NOMO-1 treated with dmso at 0.1 percent for 144 hours (cell line): ENCODE data around the gene AQP3.
"Not testable (repeated sequence)": the region's sequence is repeated elsewhere in the genome, so short reads cannot be mapped to it uniquely, and the experiment has no call there.

ENCODE experiments used
- DNase-seq: peaks from one replicate; lab custom pipeline; 2025; ENCODE audit not compliant: unreplicated experiment; lab: John Stamatoyannopoulos, UW

The AQP3 gene

DNA sequence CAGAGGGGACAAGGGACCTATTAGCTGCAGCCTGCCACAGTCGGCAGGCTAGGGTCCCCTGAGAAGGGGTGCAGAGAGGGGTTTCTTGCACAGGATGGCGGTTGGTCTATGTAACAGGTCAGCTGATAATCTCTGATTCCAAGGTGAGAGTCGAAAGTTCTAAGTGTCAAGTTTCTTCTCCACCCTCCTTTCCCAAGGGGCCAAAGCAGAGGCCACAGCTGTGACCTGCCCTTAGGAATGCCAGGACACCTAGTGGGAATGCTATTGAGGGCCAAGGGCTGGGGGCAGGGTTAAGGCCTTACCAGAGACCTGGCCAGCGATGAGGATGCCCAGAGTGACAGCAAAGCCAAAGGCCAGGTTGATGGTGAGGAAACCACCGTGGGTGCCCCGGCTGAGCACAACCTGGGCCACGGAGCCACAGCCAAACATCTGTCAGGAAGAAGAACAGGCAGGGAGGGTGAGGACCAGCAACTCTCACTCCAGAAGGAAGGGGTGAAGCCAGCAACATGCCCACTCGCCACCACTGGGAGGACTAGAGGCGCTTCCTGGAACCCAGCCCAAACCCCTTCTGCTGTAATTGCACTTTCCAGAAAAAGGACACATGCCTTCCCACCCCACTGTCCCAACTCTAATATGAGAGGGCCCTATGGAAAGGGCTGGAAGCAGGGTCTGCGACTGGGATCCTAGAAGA is 3.8 kb downstream of the AQP3 start:
- no peak for DNase-seq

DNA sequence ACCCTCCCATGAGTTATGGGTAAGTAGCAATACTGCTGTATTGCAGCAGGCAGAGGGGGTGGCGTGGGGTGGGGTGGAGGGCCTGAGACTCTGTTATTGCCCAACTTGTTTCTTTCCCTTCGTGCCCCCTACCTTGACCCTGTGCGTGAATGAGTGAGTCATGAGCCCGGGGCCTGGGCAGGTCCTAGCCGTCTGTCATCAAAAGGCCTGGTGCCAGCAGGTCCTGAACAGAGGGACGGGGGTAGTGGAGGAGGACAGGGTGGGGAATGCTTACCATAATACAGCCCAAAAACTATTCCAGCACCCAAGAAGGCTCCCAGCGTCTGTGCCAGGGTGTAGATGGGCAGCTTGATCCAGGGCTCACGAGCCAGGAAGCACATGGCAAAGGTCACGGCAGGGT is 4.3 kb downstream of the AQP3 start:
- no peak for DNase-seq

DNA sequence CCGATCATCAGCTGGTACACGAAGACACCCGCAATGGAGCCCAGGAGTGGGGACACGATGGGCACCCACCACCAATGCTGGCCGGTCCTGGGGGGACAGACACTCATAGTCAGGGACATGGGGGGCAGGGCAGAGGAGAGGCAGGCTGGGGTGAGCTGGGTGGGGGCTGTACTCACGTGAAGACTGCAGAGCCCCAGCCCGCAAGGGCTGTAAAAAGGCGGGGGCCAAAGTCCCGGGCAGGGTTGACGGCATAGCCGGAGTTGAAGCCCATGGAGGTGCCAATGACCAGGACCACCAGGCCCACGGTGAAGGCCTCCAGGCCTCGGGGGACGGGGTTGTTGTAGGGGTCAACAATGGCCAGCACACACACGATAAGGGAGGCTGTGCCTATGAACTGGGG is 5.3 kb downstream of the AQP3 start:
- DNase-seq = no peak

DNA sequence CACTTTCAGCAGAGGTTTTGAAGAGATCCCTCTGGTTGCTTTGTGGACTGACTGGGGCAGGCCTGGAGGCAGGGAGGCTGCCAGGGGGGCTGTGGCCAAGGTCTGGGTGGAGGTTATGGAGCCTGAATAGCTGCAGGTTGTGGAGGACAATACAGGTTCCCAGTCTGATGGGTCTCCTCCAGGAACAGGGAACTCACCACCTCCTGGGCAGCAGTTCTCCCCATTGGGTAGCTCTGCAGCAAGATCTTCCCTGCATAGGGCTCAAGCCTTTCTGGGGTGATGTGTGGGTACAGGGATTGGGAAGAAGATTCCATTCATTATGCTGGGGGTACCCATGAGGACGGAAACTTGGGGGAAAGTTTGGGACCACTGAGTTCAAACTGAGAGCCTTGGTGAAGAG is 6.8 kb downstream of the AQP3 start:
- DNase-seq = no peak

DNA sequence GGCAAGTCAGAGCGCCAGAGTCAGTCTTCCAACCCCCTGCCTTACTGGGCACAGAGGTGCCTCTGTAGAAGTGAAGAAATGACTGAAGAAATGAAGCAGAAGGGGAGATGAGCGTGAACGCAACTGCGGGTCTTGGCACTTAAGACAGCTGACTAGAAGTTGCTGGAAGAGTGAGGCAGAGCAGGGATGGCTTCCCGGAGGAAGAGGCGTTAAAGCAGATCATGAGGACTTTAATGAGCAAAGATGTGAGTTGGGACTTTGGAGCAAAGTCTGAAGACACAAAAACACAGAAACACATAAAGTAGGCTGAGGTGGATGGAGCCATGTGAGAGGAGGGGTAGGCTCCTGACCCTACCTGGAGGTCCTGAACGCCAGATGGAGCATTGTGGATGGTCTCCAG is 7.2 kb downstream of the AQP3 start:
- DNase-seq = no peak

DNA sequence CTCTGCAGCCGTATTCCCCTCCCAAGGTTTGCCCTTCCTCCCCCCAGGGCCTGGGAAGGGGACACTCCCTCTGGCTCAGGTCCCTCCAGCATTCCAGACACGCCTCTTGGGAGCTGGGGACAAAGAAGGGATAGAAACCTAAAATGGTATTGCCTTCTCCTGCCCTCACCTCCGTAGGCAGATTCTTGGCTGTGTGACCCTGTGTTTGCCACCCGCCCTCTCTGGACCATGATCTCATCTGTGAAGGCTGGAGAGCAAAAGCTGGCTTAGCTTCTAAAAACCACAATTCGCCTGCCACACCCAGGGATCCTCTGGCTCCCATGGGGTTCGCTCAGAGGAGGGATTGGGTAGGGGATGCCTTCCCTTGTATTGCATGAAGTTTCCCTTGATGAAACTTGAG is 7.7 kb downstream of the AQP3 start:
- DNase-seq = no peak

DNA sequence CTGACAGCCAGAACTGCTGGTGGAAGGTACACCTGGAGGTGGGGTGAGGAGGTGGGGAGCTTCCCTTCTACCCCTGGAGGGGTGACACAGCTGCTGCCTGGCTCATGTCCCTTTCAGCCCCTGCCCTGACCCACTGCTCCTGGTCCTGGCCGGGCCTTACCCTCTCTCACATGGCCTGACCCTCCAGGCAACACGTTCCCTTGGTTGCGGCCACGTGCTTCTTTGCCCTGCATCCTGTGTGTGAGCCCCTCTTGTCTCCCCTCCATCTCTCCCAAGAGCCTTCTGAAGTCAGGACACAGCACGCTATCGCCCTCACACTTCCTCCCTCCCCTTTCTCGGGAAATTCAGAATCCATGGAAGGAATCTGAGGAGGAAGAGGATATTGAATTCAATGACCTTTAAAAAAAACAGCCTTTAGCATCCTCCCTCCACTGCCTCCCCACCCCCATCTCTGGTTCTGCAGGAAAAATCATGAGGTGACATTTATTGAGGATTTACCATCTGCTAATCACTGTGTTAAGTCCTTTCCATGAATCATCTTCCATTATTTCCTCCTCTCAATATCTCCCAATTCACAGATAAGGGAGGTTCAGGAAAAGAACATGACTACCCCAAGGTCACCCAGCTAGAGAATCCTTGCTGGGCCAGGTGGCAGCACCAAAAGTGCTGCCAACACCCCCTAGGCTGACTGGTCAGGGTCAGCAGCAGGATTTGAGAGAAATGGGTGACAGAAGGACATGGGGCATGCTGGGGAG is 8.3 kb downstream of the AQP3 start:
- no peak for DNase-seq

DNA sequence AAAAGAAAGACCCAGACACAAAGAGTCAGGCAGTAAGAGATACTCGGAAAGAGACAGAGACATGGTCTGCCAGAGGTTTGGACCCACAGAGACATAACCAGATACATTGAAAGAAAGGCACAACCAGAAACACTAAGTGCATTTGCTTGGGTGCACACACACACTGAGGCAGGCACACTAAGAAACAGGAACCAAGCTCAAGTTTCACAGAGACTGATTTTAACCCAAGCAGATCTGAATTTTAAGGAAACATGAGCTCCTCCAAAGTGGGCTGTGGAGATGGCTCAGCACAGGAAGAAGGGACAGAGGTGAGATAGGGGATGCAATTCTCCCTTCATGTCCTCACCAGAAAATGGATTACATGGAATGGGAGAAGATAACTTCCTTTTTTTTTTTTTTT is 9.5 kb downstream of the AQP3 start:
- no peak for DNase-seq

DNA sequence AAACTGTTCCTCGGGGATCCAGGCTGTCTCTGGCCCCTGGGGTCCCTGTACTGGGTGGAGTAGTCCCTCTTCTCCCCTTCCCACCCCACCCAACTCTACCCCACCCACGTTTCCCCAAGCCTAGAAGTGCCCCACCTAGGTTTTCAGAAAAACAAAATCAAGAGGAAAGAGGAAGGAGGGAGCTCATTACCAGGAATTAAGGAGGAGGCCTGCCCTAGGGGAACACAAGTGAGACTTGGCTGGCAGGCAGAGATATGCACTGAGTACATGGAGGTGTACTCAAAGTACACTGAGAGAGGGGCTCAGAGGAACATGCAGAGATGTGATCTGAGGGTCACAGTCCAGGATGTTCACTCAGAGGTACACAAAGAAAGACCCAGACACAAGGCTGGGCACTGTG is 10.2 kb downstream of the AQP3 start:
- no peak for DNase-seq

DNA sequence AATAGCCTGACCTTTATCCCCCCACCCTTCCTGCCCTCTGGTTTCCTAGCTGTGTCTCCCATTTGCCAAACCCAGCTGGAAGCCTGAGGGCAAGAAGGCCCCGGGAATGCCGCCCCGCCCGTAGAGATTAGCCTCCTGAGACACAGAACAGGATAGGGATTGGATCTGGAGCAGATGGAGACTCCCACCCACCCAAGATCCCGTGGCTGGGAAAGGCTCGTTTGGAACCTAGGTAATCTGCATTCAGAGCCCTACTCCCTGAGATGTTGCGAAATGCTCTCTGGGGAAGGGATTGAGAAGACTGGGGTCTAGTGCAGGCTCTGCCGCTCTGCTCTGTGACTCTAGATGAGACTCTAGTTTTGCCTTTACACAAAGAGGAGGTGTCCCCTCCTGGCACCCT is 10.9 kb downstream of the AQP3 start:
- no peak for DNase-seq

DNA sequence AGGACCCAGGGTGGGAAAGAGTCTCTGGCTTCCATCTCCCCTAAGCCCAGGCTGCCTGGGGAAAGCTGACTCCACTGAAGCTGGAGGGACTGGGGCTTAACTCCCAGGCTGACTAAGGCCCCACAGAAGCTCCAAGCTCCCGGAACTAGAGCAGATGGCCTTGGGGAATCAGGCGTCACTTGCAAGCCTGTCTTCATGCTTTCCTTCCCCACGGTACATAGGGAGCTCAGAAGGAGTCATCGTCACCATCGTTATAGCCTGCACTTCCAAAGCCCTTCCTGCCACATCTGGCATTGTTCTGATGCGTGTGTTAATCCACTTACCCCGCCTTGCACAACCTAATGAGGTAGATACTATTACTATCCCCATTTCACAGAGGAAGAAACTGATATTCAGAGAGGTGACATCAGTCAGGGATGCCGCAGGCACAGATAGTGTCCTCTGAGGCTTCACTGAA is 11.5 kb downstream of the AQP3 start:
- no peak for DNase-seq

DNA sequence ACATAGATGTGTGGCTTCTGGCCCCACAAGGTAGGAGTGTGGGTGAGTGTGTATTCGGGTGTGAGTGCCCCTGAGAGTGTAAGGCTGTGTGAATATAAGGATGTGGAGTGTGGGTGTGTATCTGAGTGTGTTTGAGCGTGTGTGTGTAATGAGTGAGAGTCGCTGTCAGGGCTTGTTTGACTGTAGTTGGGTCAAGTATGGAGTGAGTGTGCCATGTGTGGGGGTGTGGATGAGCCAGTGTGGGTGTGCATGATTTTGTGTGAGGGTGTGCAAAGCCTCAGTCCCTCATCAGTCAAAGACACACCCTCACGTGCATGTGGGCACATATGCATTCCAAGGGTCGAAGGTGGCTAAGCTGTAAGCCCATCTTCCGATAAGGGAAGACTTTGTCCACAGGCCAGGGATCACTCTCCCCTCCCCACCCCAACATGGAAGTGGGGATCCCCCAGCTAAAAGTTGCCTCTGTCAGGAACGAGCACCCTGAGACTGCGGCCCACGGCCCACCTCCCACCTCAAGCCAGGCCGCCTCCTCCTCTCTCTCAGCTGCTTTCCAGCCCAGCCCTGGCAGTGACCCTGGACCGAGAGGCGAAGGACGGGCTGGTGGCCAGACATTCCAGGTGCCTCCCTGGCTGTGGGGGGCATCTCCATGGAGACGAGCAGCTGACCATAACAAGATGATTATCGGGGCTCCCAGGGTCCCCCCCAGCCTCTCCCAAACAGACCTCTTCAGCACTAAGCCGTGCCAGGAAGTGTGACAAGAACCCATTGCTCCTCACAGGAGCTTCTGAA is 12.9 kb downstream of the AQP3 start:
- DNase-seq = no peak

DNA sequence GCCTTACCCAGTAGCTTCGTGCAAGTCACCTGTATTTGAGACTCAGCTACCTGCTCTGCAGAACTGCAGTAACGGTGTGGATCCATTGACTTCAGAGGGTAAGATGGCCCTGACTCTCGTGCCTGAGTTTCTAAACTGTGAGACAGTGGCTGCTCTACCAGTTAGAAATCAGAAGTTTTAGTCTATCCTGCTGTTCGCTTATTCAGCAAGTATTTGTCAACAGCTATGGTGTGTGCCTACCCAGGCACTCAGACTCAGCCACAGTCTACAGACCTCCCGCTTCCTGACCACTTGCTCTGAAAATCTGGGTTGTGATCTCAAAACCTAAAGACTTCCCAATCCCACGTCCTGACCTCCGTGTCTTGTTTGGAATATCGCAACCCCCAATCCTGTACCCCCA is 13.5 kb downstream of the AQP3 start:
- DNase-seq = no peak

DNA sequence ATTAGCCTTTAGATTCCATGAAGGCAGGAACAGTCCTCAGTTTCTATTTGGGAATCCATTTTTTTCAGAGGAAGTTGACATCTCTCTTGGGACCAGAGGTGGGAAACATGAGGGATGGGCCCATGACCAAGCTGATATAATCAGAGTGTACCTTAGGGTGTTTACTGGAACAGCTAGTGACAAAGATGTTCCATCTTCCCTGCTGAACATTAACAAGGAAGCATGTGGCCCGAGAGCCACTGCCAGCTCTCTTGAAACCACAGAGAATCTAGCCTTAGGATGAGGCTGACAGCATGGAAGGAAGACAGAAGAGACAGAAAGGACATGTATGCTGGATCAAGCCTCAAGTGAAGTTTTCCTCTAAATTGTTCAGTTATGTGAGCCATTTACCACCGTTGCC is 16.0 kb downstream of the AQP3 start:
- no peak for DNase-seq

DNA sequence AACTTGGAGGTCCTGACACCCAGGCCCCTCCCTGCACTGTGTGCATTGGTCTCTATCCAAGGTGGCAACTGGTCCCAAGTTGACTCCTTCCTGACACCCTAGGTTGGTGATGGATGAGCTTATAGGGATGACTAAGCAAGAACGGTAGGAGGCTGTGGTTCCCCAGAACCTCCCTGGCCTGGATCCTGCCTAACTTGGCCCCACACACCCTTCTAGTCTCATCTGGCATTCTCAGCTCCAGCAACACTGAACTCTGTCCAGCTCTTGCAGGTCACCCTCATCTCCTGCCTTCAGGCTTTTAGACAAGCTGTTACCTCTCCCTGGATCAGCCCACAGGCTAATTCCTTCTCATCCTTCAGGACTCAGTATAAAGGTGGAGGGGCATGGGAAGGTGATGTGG is 16.5 kb downstream of the AQP3 start:
- no peak for DNase-seq

DNA sequence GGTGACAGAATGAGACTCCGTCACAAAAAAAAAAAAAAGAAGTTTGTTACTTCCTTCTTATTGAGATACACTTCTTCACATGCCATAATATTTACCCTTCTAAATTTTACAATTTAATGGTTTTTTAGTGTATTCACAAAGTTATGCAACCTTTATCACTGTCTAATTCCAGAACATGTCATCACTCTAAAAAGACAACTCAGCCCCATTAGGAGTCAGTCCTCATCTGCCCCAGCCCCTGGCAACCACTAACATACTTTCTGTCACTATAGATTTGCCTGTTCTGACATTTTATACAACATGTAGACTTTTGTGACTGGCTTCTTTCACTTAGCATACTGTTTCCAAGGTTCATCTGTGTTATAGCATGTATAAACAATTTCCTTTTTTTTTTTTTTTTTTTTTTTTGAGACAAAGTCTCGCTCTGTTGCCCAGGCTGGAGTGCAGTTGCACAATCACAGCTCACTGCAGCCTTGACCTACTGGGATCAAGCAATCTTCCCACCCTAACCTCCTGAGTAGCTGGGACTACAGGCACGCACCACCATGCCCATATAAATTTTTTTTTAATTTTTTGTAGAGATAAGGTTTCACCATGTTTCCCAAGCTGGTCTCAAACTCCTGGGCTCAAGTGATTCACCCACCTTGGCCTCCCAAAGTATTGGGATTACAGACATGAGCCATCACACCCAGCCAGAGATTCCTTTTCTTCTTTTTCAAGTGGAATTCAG is 18.0 kb downstream of the AQP3 start:
- DNase-seq = no peak

DNA sequence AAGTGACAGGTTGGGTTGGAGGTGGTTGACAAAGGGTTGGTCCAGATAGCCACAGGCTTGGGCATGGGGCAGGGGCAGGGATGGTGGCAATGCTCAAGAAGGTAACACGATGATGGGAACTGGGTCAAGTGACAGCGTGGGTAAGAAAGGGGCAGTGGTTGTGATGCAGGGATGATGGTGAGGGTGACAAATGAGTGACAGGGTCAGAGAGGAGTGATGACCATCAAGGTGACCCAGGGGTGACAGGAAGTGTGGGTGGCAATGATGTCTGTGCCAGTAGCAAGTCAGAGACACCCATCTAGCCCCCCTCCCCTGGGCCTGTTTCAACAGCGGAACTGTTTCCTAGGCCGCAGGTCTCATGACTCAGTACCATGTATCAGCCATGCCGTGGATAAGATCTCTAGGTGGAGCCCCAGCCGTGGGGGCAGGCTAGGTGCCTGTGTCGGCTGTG is 20.5 kb downstream of the AQP3 start:
- DNase-seq = no peak

DNA sequence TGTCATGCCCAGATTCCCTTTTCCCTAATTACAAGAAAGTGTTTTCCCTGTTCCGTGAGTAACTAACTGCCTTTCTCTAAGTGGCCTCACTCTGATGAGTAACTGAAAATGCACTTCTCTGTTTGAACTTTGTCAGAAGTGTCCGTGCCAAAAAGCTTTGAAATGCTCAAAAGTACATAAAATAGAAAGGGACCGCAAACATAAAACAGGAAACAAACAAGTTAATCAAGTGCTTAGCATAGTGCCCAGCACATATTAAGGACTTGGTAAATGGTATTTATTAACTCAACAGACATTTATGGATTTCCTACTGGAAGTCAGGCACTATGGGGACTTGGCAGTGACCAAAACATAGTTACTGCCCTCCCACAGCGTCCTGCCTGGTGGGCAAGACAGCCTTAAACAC is 22.3 kb downstream of the AQP3 start:
- DNase-seq = no peak

DNA sequence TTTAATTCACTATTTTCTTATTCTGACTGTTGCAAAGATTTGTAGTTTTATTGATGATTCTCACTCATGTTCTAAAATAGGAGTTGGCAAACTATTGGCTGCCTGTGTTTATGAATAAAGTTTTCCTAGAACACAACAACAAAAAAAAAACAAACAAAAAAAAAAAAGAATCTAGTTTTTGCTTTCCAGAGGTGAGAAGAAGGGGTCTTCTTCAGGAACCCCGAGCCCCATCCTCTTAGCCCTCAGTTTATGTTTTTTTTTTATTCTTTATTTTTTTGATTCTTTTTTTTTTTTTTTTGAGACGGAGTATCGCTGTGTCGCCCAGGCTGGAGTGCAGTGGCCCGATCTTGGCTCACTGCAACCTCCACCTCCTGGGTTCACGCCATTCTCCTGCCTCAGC is 22.9 kb downstream of the AQP3 start:
- not testable (repeated sequence) for DNase-seq

DNA sequence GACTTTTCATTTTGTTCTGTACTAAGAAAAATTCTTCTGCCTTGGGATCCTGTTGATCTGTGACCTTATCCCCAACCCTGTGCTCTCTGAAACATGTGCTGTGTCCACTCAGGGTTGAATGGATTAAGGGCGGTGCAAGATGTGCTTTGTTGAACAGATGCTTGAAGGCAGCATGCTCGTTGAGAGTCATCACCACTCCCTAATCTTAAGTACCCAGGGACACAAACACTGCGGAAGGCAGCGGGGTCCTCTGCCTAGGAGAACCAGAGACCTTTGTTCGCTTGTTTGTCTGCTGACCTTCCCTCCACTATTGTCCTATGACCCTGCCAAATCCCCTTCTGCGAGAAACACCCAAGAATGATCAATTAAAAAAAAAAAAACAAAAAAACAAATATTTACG is 23.4 kb downstream of the AQP3 start:
- not testable (repeated sequence) for DNase-seq

DNA sequence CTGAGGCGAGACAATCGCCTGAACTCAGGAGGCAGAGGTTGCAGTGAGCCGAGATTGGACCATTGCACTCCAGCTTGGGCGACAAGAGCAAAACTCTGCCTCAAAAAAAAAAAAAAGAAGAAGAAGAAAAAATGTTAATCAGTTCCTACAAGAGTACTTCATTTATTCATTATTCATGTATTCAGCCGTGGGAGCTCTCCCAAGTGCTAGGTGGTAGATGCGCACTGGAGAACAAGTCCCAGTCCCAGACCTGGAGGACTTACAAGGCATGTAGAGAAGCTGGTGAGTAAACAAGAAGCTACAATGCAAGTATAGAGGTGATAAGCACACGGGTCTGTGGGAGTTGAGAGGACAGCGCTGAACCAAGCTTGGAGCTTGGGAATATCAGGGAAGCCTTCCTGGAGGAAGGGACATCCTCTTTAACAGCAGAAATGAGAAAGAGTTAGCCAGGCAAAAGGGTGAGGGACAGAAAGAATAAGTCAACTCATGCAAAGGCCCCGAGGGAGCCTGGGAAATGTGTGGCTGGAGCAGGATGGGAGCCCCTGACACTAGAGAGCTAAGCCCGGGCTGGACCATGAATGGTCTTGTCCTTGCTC is 27.6 kb downstream of the AQP3 start:
- no peak for DNase-seq
